RPMI7951 (cell line): ENCODE results near the gene ZCCHC3. TPM values are rescaled to one million over a fixed set of nuclear protein-coding genes. Genes with fewer than 3 reads are reported as not detected.
A peak's percentile ranks its signal among the peaks of the same experiment; 100 is the strongest.

Experiments used
- DNase-seq: peaks from one replicate; pipeline ENCODE4 v3.0.0-alpha.2; 2012; ENCODE audit warnings: low read depth
- total RNA-seq: library from RNA; depleted of rRNA; stranded (reverse); fragments of >200 nt; shearing (Covaris generic); gene quantifications from 2 replicates; pipeline ENCODE4 v1.2.3, GENCODE V29; 2014; rRNA removed

Gene ZCCHC3
- total RNA-seq, 1 experiment from 2014 or later: 16.2 TPM

GRCh38 chr20:346640-347316 is 49.4 kb downstream of the ZCCHC3 start, which contains the start of gene NRSN2:
Gene NRSN2 (plus strand): TSS chr20:347111. CDS start chr20:349644, 2,533 bp downstream.
- peak; percentile 83 for DNase-seq

- no peak for DNase-seq
These were observed 49.9 kb downstream of the ZCCHC3 start for GRCh38 chr20:347317-347639.

DNA sequence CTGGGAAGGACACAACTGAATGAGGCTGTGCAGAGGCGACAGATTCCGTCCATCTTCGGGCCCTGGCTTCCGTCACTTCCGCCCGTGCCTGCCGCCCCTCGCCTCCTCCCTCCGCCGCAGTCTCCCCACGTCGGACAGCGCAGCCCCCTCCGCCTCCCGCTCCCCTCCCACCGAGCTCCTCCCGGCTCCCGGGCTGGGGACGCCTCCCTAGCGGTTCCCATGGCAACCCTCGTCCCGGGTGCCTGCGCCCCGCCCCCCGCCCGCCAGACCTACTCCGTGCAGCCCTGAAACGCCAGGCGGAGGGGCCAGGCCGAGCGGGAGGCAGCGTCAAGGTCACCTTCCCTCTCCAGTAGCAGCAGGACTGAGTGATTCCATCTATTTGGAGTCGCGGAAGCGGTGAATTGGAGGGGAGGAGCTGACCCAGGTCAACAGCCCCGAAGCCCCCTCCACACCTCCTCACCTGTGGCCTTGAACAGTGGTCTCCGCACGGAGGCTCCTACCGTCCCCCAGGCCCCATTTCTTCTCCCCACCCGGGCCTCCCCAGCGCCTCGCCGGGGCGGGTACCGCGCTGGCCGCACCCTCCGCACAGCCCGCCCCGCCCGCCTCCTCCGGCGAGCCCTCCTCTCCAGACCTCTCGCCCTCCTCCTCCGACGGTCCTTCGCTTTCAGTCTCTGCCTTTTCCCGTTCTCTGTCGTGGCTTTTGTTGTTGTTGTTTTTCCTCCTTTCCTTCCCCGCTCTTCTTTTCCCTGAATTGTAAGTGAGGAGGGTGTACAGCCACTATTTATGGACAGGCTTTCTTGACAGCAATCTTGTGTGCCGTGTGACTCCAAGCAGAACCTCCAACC is 50.5 kb downstream of the ZCCHC3 start:
- DNase-seq: peak; percentile 98

DNA sequence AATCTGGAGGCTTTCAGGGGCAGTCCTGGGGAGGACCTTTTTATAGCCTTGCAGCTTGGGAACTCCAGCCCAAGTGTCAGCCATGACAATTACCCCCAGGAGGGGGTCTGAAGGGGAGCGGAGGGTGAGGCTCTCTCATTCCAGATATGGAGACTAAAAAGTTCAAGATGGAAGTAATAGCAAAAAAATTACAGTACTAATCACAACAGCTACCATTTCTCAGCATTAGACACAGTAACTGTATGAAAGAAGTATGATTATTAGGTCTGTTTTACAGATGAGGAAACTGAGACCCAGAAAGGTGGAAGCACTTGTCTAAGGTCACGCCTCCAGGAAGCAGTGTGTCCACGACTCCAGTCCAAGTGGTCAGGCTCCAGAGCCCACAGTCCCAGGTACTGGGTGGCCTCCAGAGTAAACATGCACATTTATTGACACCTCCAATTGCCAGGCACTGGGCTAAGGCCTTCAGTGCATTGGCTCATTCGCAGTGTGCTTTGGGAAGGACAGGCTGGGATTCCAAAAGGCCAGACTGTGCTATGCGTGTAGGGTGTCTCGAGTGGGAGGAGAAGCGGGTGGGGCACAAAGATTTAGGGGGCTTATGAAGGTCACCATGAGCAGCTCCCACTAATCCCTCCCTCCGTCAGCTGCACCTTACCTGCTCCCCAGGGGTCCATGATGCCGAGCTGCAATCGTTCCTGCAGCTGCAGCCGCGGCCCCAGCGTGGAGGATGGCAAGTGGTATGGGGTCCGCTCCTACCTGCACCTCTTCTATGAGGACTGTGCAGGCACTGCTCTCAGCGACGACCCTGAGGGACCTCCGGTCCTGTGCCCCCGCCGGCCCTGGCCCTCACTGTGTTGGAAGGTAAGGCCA is 51.8 kb downstream of the ZCCHC3 start:
- no peak for DNase-seq

Other genes with a start within 250 kb of the ZCCHC3 start
- gene DEFB125, start 209.9 kb upstream of the ZCCHC3 start, total RNA-seq: not detected in 2 replicates
- gene DEFB126, start 155.0 kb upstream of the ZCCHC3 start, total RNA-seq: not detected in 2 replicates
- gene DEFB127, start 140.1 kb upstream of the ZCCHC3 start, total RNA-seq: not detected in 2 replicates
- gene DEFB128, start 107.9 kb upstream of the ZCCHC3 start, total RNA-seq: not detected in 2 replicates
- not detected in 2 replicates for gene DEFB129, start 70.3 kb upstream of the ZCCHC3 start, total RNA-seq
- gene DEFB132, start 39.8 kb upstream of the ZCCHC3 start, total RNA-seq: not detected in 2 replicates
- 1.4 and 2.4 TPM in 2 replicates for gene C20orf96, start 6.8 kb upstream of the ZCCHC3 start, total RNA-seq
- gene SOX12, start 28.0 kb downstream of the ZCCHC3 start, total RNA-seq: 3.1 and 6.1 TPM in 2 replicates
- 92.3 and 111 TPM in 2 replicates for gene NRSN2, start 49.5 kb downstream of the ZCCHC3 start, total RNA-seq
- gene TRIB3, start 83.2 kb downstream of the ZCCHC3 start, total RNA-seq: 50.5 and 57.3 TPM in 2 replicates
- gene RBCK1, start 110.7 kb downstream of the ZCCHC3 start, total RNA-seq: 106 and 141 TPM in 2 replicates
- 35.3 and 38.1 TPM in 2 replicates for gene TBC1D20, start 165.0 kb downstream of the ZCCHC3 start, total RNA-seq
- gene CSNK2A1, start 246.2 kb downstream of the ZCCHC3 start, total RNA-seq: 127 and 146 TPM in 2 replicates